Activated CD4-positive, alpha-beta T cell treated with anti-CD3 and anti-CD28 coated beads, Interleukin-2, amount 50 U/mL, for 4 hours (primary cell): ENCODE measurements around the gene ADCY7.

Source experiments
- DNase-seq, 2 experiments: peaks; one replicate each; pipeline ENCODE4 v3.0.0-alpha.2; 2020

ADCY7 gene

DNA sequence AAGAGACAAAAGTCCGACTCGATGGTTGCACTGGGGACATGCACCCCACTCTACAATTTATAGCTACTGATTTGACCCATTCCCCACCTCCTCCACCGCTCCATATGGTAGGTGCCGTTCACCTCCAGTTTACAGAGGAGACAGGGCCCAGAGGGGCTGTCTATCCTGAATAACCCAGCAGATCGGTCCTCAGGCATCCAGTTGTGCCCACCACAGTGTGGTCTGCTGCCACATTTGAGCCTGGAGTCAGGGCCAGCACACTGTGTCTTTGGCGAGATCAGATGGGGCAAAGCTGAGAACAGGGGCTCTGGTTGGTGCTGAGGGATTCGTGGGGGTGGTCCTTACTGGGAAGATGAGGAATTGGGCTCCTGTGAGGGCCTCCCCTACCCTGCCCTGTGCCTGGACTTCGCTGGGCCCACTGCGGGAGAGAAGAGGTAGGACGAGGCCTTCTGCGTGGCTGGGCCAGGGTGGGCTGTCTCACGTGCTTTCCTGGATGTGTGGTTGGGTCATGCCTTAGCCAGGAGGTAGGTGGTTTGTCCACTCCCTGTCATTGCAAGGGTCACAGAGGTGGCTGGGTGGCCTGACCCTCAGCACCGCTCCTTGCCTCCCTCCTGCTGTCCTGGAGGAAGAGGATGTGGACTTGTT lies 2.8 kb downstream of the ADCY7 start:
- DNase-seq = no peak

DNA sequence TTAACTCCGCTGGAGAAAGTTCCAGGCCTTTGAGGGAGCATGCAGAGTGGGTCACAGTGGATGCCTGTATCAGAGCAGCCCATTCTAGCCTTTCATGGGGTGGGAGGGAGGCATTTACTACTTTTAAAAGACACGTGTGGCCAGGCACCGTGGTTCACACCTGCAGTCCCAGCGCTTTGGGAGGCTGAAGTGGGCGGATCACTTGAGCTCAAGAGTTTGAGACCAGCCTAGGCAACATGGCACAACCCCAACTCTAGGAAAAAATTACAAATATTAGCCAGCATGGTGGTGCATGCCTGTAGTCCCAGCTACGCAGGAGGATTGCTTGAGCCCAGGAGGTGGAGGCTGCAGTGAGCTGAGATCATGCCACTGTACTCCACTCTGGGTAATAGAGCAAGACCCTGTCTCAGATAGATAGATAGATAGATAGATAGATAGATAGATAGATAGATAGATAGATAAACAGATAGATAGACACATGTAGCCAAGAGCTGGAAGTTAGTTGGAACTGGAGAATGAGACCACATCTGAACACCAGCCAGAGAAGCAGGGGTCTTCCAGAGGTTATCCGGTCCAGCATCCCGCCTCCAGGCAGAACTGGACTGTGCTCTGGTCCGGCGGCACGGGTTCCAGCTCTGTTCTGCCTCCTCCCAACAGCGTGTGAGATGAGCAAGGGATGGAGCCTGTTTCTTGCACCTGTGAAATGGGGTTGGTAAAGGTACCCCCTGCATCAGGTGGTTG lies 3.6 kb downstream of the ADCY7 start:
- no peak for DNase-seq

GRCh38 chr16:50270510-50271147 lies 4.3 kb downstream of the ADCY7 start:
- DNase-seq = no peak

- DNase-seq = no peak
Measured at GRCh38 chr16:50271148-50272041, 5.0 kb downstream of the ADCY7 start.

- DNase-seq = no peak
Measured at GRCh38 chr16:50272111-50272571, 5.8 kb downstream of the ADCY7 start.

GRCh38 chr16:50272687-50273381 lies 6.5 kb downstream of the ADCY7 start:
- DNase-seq = no peak

- no peak for DNase-seq
Measured at GRCh38 chr16:50273382-50273690, 7.0 kb downstream of the ADCY7 start.

DNA sequence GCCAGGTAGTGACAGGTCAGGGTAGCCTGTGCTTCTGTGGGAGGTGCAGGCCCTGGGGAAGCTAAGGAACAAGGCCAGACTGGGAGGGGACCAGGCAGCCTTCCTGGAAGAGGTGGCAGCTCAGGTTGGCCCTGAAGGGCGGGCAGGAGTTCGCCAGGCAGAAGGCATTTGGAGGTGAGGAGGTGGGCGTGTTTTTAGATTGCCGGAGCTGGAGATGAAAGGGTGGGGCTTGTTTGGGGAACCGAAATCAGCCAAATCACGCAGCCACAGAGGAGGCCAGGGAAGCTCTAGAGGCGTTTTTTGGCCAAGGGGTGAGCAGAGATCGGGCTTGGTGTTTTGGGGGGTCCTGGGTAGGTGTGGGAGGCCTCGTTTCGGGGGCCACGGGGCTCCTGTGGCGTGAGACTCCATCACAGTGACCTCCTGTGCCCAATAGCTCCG lies 7.6 kb downstream of the ADCY7 start:
- DNase-seq = peak; percentile 23 to 26

DNA sequence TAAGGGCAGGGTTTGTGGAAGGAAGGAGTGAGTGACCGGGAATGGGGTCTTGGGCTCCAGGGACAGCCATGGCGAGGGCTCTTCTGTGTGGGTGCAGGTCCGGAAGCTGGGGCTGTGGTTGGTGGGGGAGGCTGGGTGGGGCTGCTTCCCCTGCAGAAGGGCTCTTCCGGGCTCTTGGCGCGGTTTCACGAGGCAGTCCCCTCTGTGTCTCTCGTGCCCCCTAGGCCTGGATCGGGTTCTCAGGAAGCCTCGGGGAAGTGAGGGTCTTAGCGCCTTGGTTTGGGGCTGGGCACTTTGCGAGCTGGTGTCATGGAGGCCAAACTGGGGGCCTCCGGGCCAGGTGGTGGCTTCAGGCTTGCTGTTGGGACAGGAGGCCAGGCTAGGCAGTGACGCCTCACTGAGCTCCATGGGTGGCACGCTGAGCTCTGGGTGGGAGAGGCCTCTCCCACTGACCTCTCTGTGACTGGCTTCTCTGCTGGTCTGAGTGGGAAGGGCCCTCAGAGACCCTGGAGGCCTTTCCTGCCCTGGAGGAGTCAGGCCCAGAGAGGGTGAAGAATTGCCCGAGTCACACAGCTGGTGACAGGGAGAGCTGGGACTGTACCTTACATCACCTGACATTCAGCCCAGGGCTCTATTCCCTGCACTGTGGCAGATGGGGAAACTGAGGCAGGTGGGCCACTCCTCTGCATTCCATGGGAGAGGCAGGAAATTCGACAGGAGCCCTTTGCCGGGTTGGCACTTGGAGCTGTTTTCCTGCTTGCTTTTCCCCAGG lies 8.2 kb downstream of the ADCY7 start:
- DNase-seq = peak in 1 of 2 experiments; percentile 32

DNA sequence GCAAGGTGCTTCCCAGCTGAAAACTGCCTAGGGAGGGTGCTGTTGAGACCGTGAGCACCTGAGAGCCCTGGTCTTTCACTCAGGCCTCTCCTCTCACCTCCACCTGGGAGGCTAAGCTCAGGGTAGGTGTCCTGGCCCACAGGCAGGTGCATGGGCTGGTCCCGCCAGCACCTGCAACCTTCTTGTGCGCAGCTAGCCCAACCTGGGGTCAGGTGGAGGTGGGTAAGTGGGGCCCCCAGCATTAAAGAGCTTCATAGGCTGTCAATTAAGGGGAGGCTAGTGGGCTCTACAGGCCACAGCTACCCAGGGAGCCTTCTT lies 8.7 kb downstream of the ADCY7 start:
- no peak for DNase-seq

- no peak for DNase-seq
Measured at GRCh38 chr16:50275428-50276325, 9.3 kb downstream of the ADCY7 start.

- DNase-seq = no peak
Measured at GRCh38 chr16:50276326-50276640, 9.9 kb downstream of the ADCY7 start.

DNA sequence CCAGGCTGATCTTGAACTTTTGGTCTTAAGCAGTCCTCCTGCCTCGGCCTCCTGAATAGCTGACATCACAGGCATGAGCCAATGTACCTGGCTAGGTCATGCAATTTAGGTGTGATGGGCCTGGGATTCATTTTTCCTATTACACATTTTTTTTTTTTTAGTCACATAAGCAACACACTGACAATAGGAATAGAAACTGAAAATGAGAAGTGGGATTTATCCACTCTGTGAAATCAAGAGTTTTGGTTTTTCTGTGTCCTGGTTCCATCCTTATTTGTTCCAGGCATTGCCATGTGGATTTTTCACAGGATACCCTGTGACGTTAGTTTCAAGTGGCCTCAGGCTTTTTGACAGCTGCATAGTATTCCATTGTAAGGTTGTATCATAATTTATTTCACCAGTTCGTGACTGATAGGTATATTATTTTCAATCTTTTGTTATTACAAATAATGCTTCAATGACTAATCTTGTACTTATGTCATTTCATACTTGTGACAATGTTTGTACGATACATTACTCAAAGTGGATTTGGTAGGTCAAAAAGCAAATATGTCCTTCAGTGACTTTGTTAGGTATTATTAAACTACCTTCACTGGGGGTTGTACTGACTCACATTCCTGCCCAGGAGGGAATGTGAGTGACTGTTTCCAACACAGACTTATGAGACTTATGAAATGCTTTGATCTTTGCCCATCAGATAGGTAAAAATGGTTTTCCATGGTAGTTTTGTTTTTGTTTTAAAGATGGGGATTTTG lies 10.6 kb downstream of the ADCY7 start:
- DNase-seq = no peak

DNA sequence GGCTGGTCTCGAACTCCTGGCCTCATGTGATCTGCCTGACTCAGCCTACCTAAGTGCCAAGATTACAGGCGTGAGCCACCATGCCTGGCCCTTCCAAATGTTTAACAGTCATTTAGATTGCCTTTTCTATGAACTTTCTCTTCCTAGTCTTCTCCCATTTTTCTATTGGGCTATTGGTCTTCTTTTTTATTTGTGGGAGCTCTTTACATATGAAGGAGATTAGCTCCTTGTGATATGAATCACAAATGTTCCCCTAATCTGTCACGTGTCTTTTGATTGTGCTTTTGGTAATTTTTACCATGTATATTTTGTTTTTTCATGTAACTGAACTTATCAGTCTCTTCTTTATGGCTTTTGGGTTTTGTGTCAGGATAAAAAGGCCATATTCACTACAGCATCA lies 11.9 kb downstream of the ADCY7 start:
- no peak for DNase-seq

DNA sequence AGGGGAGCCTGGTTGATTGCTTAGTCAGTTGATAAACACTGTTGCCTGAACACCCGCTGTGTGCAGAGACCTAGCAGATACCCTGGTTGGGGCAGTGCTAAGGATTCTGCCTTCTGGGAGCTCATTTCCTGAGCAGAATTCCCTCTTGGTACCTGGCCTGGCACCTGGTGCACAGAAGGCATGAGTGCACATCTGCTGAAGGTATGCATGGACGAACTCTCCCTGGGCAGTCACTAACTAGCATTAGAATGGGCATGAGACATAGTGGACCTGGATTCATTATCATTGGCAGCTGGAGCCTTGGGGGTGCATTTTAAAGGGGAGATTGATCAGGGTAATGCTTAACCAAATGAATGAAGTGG lies 13.1 kb downstream of the ADCY7 start:
- no peak for DNase-seq

DNA sequence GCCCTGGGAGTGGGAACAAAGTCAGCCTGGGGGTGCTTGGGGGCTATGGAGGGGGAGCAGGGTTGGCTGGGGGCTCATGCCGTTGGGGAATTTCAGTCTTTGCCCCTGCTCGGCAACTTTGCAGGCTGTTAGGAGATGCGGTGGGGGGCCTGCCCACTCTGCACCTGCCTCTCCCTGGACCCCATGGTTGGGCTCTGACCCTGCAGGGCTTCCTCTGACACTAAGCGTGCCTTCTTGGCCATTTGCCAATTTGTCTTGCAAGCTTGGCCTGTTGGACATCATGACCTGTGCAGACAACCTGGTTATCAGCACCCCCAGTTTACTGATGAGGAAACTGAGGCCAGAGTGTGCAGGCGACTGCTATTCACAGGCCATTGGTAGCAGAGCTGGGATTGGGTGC lies 14.6 kb downstream of the ADCY7 start:
- no peak for DNase-seq

- no peak for DNase-seq
Measured at GRCh38 chr16:50281391-50282009, 15.1 kb downstream of the ADCY7 start.

DNA sequence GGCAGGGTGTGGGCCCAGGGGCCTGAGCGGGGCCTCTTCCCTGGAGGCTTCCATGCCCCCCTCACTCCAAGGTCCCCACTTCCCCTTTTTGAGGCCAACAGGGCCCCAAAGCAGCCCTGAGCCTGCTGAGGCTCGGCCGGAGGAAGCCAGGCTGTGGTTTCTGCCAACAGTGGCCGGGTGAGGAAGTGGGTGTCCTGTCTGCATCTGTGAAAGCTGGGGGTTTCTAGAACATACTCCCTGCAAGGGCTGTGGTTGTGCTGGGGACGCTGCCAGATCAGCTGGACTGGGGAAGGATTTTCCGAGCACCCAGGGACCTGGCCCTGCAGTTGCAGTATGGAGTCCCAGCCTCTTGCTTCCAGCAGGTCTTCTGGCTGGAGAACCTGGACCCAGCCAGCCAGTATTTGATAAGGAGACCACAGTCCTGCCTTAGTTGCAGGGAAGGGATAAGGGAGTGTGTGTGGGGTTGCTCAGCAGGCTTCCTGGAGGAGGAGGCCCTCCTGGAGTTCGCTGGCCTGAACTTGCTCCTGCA lies 15.7 kb downstream of the ADCY7 start:
- DNase-seq = peak in 1 of 2 experiments; percentile 31

DNA sequence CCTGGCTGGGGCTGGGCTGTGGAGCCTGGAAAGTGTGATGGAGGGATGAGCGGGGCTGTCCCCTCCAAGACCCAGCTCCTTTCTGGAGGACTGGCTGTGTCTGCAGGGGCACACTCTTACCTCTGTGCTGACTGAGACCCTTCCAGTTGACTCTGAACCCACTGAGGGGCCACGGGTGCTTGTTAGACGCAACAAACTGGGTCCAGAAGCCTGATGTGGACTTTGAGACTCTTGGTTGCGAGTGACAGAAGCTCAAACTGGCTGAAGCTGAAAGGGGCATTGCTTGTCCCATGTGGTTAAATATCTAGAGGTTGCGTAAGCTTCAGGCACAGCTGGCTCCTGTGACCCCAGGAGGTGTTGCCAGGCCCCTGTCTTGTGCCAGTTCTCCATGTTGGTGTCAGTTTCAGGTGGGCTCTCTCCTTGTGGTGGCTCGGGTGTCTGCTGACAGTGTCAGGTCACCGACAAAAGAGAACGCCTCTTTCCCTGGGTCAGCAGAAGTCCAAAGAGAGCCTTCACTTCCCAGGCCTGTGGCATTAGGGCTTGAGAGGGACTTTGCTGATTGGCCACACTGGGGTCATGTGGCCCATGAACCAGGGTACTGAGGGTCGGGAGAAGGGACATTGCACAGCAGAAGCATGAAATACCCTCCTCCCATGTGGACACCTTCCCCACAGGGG lies 16.7 kb downstream of the ADCY7 start:
- no peak for DNase-seq
